HAP-1 (cell line): ENCODE results near the gene DVL3.
"Not testable (repeated sequence)": the region's sequence is repeated elsewhere in the genome, so short reads cannot be mapped to it uniquely, and the experiment has no call there.

Experiments used
- DNase-seq, 2 experiments: peaks; one replicate each; pipeline ENCODE4 v3.0.0-alpha.2; 2016 to 2020; ENCODE audit warnings: low spot score in 2 of 2
- H3K27me3 ChIP-seq: fragments of 250-450 bp; sonication (Bioruptor Pico); 2 replicates; pipeline ENCODE4 v1.5.1; 2020; ENCODE audit warnings: low read depth, mild to moderate bottlenecking, moderate library complexity
- H3K36me3 ChIP-seq: fragments of 250-450 bp; sonication (Bioruptor Pico); replicated peaks from 2 replicates; pipeline ENCODE4 v1.5.1; 2020; ENCODE audit warnings: mild to moderate bottlenecking
- H3K4me1 ChIP-seq: fragments of 250-450 bp; sonication (Bioruptor Pico); 2 replicates; pipeline ENCODE4 v1.5.1; 2020; ENCODE audit warnings: mild to moderate bottlenecking
- H3K4me3 ChIP-seq: fragments of 250-450 bp; sonication (Bioruptor Pico); 2 replicates; pipeline ENCODE4 v1.5.1; 2020; ENCODE audit warnings: mild to moderate bottlenecking, moderate library complexity
- H3K9me3 ChIP-seq: fragments of 250-450 bp; sonication (Bioruptor Pico); 2 replicates; pipeline ENCODE4 v1.5.1; 2020; ENCODE audit warnings: mild to moderate bottlenecking, moderate library complexity
- in situ Hi-C: fragments of 300-500 bp; cut with MboI; formaldehyde crosslinking; loops from 3 replicates; pipeline ENCODE4 v1.14.3; 2020; ENCODE audit warnings: low sequenced_read_pairs, inconsistent platforms, mixed read lengths

DVL3 gene

GRCh38 chr3:184154885-184155643 lies at the start of gene DVL3:
DVL3 (plus strand) TSS chr3:184155377; CDS start chr3:184155636, 259 bp downstream.
- Histone ChIP-seq H3K4me3 (peak within 1 kb of the TSS; percentile 84), H3K9me3 (no peaks in the 10 kb centered on the region), H3K4me1 (peaks cover 9% of the 10 kb centered on the region), H3K36me3 (no peaks in the 10 kb centered on the region), H3K27me3 (no peaks in the 10 kb centered on the region)
- DNase-seq: peak; percentile 38 to 74
- in situ Hi-C loops: no loop called here

- Histone ChIP-seq H3K9me3 (no peaks in the 10 kb centered on the region), H3K4me1 (no peaks in the 10 kb centered on the region), H3K4me3 (no peak overlapping the region), H3K27me3 (peaks cover 4% of the 10 kb centered on the region; the same call in 1 of the 2 replicates), H3K36me3 (no peaks in the 10 kb centered on the region)
- in situ Hi-C loops: loop anchor here (10.0 kb wide), 1 partner anchor 216 kb away; no protein-coding TSS in a partner anchor
- DNase-seq: no peak
These were observed 44.9 kb upstream of the DVL3 start for GRCh38 chr3:184110316-184110725.

- in situ Hi-C loops: loop anchor here (10.0 kb wide), 1 partner anchor 221 kb away; no protein-coding TSS in a partner anchor
- Histone ChIP-seq H3K36me3 (no peaks in the 10 kb centered on the region), H3K27me3 (peaks cover 17% of the 10 kb centered on the region), H3K9me3 (no peaks in the 10 kb centered on the region), H3K4me1 (no peaks in the 10 kb centered on the region), H3K4me3 (no peak overlapping the region)
- no peak for DNase-seq
These were observed 39.2 kb upstream of the DVL3 start for GRCh38 chr3:184116017-184116416.

- DNase-seq: peak in 1 of 2 experiments; percentile 16
- Histone ChIP-seq H3K9me3 (no peaks in the 10 kb centered on the region), H3K4me1 (no peaks in the 10 kb centered on the region), H3K27me3 (peaks cover 17% of the 10 kb centered on the region), H3K4me3 (no peak overlapping the region), H3K36me3 (no peaks in the 10 kb centered on the region)
- in situ Hi-C loops: loop anchor here (10.0 kb wide), 1 partner anchor 223 kb away; no protein-coding TSS in a partner anchor
These were observed 37.5 kb upstream of the DVL3 start for GRCh38 chr3:184117636-184118035.

- H3K4me3 ChIP-seq, H3K4me1 ChIP-seq, in situ Hi-C loops, H3K9me3 ChIP-seq, DNase-seq, H3K36me3 ChIP-seq: not testable (repeated sequence)
- peaks cover 13% of the 10 kb centered on the region for H3K27me3 ChIP-seq
These were observed 34.1 kb upstream of the DVL3 start for GRCh38 chr3:184121031-184121430.

GRCh38 chr3:184126006-184126405 lies 29.2 kb upstream of the DVL3 start:
- H3K36me3 ChIP-seq: no peaks in the 10 kb centered on the region
- no peaks in the 10 kb centered on the region for H3K9me3 ChIP-seq
- no peaks in the 10 kb centered on the region for H3K4me1 ChIP-seq
- no peak for DNase-seq
- H3K4me3 ChIP-seq: no peak overlapping the region
- in situ Hi-C loops: no loop called here
- no peaks in the 10 kb centered on the region for H3K27me3 ChIP-seq

- in situ Hi-C loops: no loop called here
- Histone ChIP-seq H3K4me3 (no peak overlapping the region), H3K27me3 (no peaks in the 10 kb centered on the region), H3K4me1 (peaks cover 7% of the 10 kb centered on the region), H3K36me3 (no peaks in the 10 kb centered on the region), H3K9me3 (no peaks in the 10 kb centered on the region)
- DNase-seq: peak in 1 of 2 experiments; percentile 63
These were observed 26.2 kb upstream of the DVL3 start for GRCh38 chr3:184129012-184129411.

- DNase-seq: no peak
- Histone ChIP-seq H3K4me1 (peaks cover 16% of the 10 kb centered on the region), H3K36me3 (peaks cover 12% of the 10 kb centered on the region), H3K9me3 (no peaks in the 10 kb centered on the region), H3K4me3 (no peak overlapping the region), H3K27me3 (no peaks in the 10 kb centered on the region)
- in situ Hi-C loops: no loop called here
These were observed 22.2 kb upstream of the DVL3 start for GRCh38 chr3:184132945-184133344.

- peak; percentile 88 to 93 for DNase-seq
- Histone ChIP-seq H3K4me1 (peaks cover 16% of the 10 kb centered on the region), H3K4me3 (peak overlapping the region; percentile 97), H3K27me3 (no peaks in the 10 kb centered on the region), H3K9me3 (no peaks in the 10 kb centered on the region), H3K36me3 (peaks cover 19% of the 10 kb centered on the region)
- in situ Hi-C loops: no loop called here
These were observed 21.1 kb upstream of the DVL3 start for GRCh38 chr3:184133840-184134745.

- Histone ChIP-seq H3K36me3 (peaks cover 19% of the 10 kb centered on the region), H3K9me3 (no peaks in the 10 kb centered on the region), H3K4me1 (peaks cover 16% of the 10 kb centered on the region), H3K4me3 (peak overlapping the region; percentile 97), H3K27me3 (no peaks in the 10 kb centered on the region)
- no peak for DNase-seq
- in situ Hi-C loops: no loop called here
These were observed 20.4 kb upstream of the DVL3 start for GRCh38 chr3:184134746-184135148.

GRCh38 chr3:184135149-184135910 lies 19.8 kb upstream of the DVL3 start, which contains the start of gene EIF2B5:
EIF2B5 (plus strand) TSS chr3:184135358; CDS start chr3:184135386, 28 bp downstream.
- peaks cover 23% of the 10 kb centered on the region for H3K36me3 ChIP-seq
- H3K4me1 ChIP-seq: peaks cover 16% of the 10 kb centered on the region
- H3K4me3 ChIP-seq: peak within 1 kb of the TSS; percentile 97
- no peaks in the 10 kb centered on the region for H3K27me3 ChIP-seq
- in situ Hi-C loops: no loop called here
- no peaks in the 10 kb centered on the region for H3K9me3 ChIP-seq
- DNase-seq: peak; percentile 94 to 95

- Histone ChIP-seq H3K9me3 (no peaks in the 10 kb centered on the region), H3K4me3 (peak overlapping the region; percentile 97), H3K36me3 (peaks cover 29% of the 10 kb centered on the region), H3K4me1 (peaks cover 16% of the 10 kb centered on the region), H3K27me3 (no peaks in the 10 kb centered on the region)
- DNase-seq: no peak
- in situ Hi-C loops: no loop called here
These were observed 19.3 kb upstream of the DVL3 start for GRCh38 chr3:184135911-184136260.

- H3K4me3 ChIP-seq: no peak overlapping the region
- H3K4me1 ChIP-seq: peaks cover 10% of the 10 kb centered on the region; the same call in 1 of the 2 replicates
- no peaks in the 10 kb centered on the region for H3K9me3 ChIP-seq
- H3K27me3 ChIP-seq: no peaks in the 10 kb centered on the region
- in situ Hi-C loops: no loop called here
- DNase-seq: no peak
- peaks cover 74% of the 10 kb centered on the region for H3K36me3 ChIP-seq
These were observed 14.7 kb upstream of the DVL3 start for GRCh38 chr3:184140436-184140835.
